Parathyroid adenoma (tissue), 2 donors: ENCODE data around the gene LGSN.

Experiments
- H2AFZ ChIP-seq: fragments of 300-600 bp; sonication (generic); one replicate; pipeline ENCODE4 v1.7.0; 2017; ENCODE audit warnings: antibody characterized with exemption, mild to moderate bottlenecking
- H3K27ac ChIP-seq: fragments of 300-600 bp; sonication (generic); one replicate; pipeline ENCODE4 v1.7.0; 2017
- H3K27me3 ChIP-seq: fragments of 300-600 bp; sonication (generic); one replicate; pipeline ENCODE4 v1.7.0; 2017; ENCODE audit warnings: low read length; ENCODE audit not compliant: control insufficient read depth, insufficient read depth
- H3K36me3 ChIP-seq: fragments of 300-600 bp; sonication (generic); one replicate; pipeline ENCODE4 v1.7.0; 2017; ENCODE audit warnings: low read length; ENCODE audit not compliant: control insufficient read depth, insufficient read depth
- H3K4me1 ChIP-seq: fragments of 300-600 bp; sonication (generic); one replicate; pipeline ENCODE4 v1.7.0; 2017; ENCODE audit warnings: control low read depth
- H3K4me2 ChIP-seq: fragments of 300-600 bp; sonication (generic); one replicate; pipeline ENCODE4 v1.7.0; 2017; ENCODE audit warnings: low read length
- H3K4me3 ChIP-seq: fragments of 300-600 bp; sonication (generic); one replicate; pipeline ENCODE4 v1.7.0; 2017; ENCODE audit warnings: low read depth, low read length
- H3K79me2 ChIP-seq: fragments of 300-600 bp; sonication (generic); one replicate; pipeline ENCODE4 v1.7.0; 2017; ENCODE audit warnings: control low read depth
- H3K9ac ChIP-seq: fragments of 300-600 bp; sonication (generic); one replicate; pipeline ENCODE4 v1.7.0; 2017; ENCODE audit warnings: mild to moderate bottlenecking
- H3K9me3 ChIP-seq: fragments of 300-600 bp; sonication (generic); one replicate; pipeline ENCODE4 v1.7.0; 2017; ENCODE audit warnings: low read length; ENCODE audit not compliant: control insufficient read depth
- CTCF ChIP-seq: fragments of 300-600 bp; sonication (generic); IDR thresholded peaks from one replicate; pipeline ENCODE4 v1.7.0; 2017; ENCODE audit warnings: antibody characterized with exemption, mild to moderate bottlenecking
- donor health status: primary hyperparathyroidism.

Gene LGSN

GRCh38 chr6:63268574-63268973 lies 51.2 kb downstream of the LGSN start:
- H3K36me3 ChIP-seq: no peaks in the 10 kb centered on the region

GRCh38 chr6:63267828-63268227 lies 52.0 kb downstream of the LGSN start:
- TF ChIP-seq CTCF: no peak
- H3K27me3 ChIP-seq: no peaks in the 10 kb centered on the region

More at GRCh38 chr6:63268574-63268973, 51.2 kb downstream of the LGSN start:
- no peak overlapping the region for H3K4me3 ChIP-seq
- no peak overlapping the region for H3K27ac ChIP-seq
- no peaks in the 10 kb centered on the region for H3K79me2 ChIP-seq
- no peak for TF ChIP-seq CTCF
- H3K4me2 ChIP-seq: no peak overlapping the region
- H3K4me1 ChIP-seq: no peaks in the 10 kb centered on the region
- H2AFZ ChIP-seq: no peak overlapping the region
- no peaks in the 10 kb centered on the region for H3K27me3 ChIP-seq
- H3K9ac ChIP-seq: no peak overlapping the region
- no peaks in the 10 kb centered on the region for H3K9me3 ChIP-seq

GRCh38 chr6:63267046-63267445 lies 52.7 kb downstream of the LGSN start:
- H3K79me2 ChIP-seq: no peaks in the 10 kb centered on the region
- TF ChIP-seq CTCF: no peak
- no peaks in the 10 kb centered on the region for H3K27me3 ChIP-seq
- no peaks in the 10 kb centered on the region for H3K9me3 ChIP-seq
- no peak overlapping the region for H3K9ac ChIP-seq
- no peaks in the 10 kb centered on the region for H3K36me3 ChIP-seq
- no peak overlapping the region for H3K4me2 ChIP-seq
- no peaks in the 10 kb centered on the region for H3K4me1 ChIP-seq
- no peak overlapping the region for H3K4me3 ChIP-seq
- H2AFZ ChIP-seq: no peak overlapping the region
- H3K27ac ChIP-seq: no peak overlapping the region

More at GRCh38 chr6:63267828-63268227, 52.0 kb downstream of the LGSN start:
- Histone ChIP-seq H3K36me3 (no peaks in the 10 kb centered on the region), H3K9me3 (no peaks in the 10 kb centered on the region), H3K9ac (no peak overlapping the region), H2AFZ (no peak overlapping the region), H3K79me2 (no peaks in the 10 kb centered on the region), H3K4me2 (no peak overlapping the region), H3K4me3 (no peak overlapping the region), H3K4me1 (no peaks in the 10 kb centered on the region), H3K27ac (no peak overlapping the region)

GRCh38 chr6:63263444-63263843 lies 56.3 kb downstream of the LGSN start:
- Histone ChIP-seq H3K4me1 (no peaks in the 10 kb centered on the region), H3K9ac (no peak overlapping the region)
- no peak for TF ChIP-seq CTCF

GRCh38 chr6:63261820-63262219 lies 58.0 kb downstream of the LGSN start:
- Histone ChIP-seq H3K9me3 (no peaks in the 10 kb centered on the region), H3K4me3 (no peak overlapping the region), H3K9ac (no peak overlapping the region), H3K79me2 (no peaks in the 10 kb centered on the region), H3K27me3 (no peaks in the 10 kb centered on the region), H2AFZ (no peak overlapping the region), H3K4me1 (no peaks in the 10 kb centered on the region), H3K27ac (no peak overlapping the region), H3K36me3 (no peaks in the 10 kb centered on the region), H3K4me2 (no peak overlapping the region)
- TF ChIP-seq CTCF: no peak

More at GRCh38 chr6:63263444-63263843, 56.3 kb downstream of the LGSN start:
- no peaks in the 10 kb centered on the region for H3K27me3 ChIP-seq
- H3K36me3 ChIP-seq: no peaks in the 10 kb centered on the region
- no peak overlapping the region for H2AFZ ChIP-seq
- H3K9me3 ChIP-seq: no peaks in the 10 kb centered on the region
- H3K4me3 ChIP-seq: no peak overlapping the region
- no peak overlapping the region for H3K27ac ChIP-seq
- H3K79me2 ChIP-seq: no peaks in the 10 kb centered on the region
- no peak overlapping the region for H3K4me2 ChIP-seq
